ENCODE results near the gene NOLC1.
A peak's percentile ranks its signal among the peaks of the same experiment; 100 is the strongest.

Gene NOLC1

DNA sequence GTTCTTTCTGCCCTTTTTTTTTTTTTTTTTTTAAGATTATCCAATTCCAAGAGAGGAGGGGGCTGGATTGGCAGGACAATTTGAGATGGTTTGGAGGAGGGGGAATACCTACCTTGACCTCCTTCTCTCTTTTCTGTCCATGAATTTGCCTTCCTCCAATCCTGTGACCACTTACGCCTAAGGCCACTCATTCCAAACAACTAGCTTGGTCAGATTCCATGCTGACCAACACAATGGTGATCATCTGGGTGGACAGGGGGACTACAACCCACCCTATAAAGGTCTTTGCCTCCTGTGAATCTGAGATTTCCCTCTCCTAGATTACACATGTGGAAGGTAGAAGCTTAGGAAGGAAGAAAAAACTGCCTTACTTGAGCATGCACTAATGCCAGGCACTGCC, 29.7 kb upstream of the NOLC1 start:
- peaks cover 28% of the 10 kb centered on the region for H3K4me1 ChIP-seq (ENCODE audit: control insufficient read depth, insufficient read depth, low read depth, low read length)
- H3K18ac ChIP-seq (ENCODE audit: low read depth in 1 of 2, low read length in 2 of 2) = peak overlapping the region; percentile 30 to 31
- H3K4ac ChIP-seq (ENCODE audit: low read depth in 1 of 2, low read length in 2 of 2) = peak overlapping the region in 1 of 2 experiments; percentile 92
- no peaks in the 10 kb centered on the region for H3K36me3 ChIP-seq (ENCODE audit: control insufficient read depth in 1 of 2, insufficient read depth in 2 of 2, low read depth in 1 of 2, low read length in 2 of 2)
- no peak for DNase-seq
- no peak overlapping the region for H3K4me3 ChIP-seq (ENCODE audit: insufficient read depth in 1 of 2, low read depth in 1 of 2, low read length in 2 of 2)
- no peak overlapping the region for H2BK5ac ChIP-seq (ENCODE audit: low read depth, low read length, poor library complexity, severe bottlenecking)
- H2BK12ac ChIP-seq (ENCODE audit: low read length in 2 of 2) = peak overlapping the region; percentile 50 to 98
- H3K79me1 ChIP-seq (replicated peaks; ENCODE audit: low read length, poor library complexity, severe bottlenecking) = no peaks in the 10 kb centered on the region
- no peak overlapping the region for H2AFZ ChIP-seq (ENCODE audit: low read depth, low read length)
- peak overlapping the region; percentile 97 for H3K27ac ChIP-seq (ENCODE audit: low read length, poor library complexity, severe bottlenecking)
- no peak overlapping the region for H3K23ac ChIP-seq (ENCODE audit: low read length in 2 of 2)
- peak overlapping the region; percentile 41 for H2AK5ac ChIP-seq (ENCODE audit: low read length, severe bottlenecking)
- no peak overlapping the region for H2BK15ac ChIP-seq (ENCODE audit: low read depth, poor library complexity, severe bottlenecking)
- WGBS = 100% methylated on average over 1 of the region's 1 CpG
- H4K8ac ChIP-seq (ENCODE audit: low read length) = no peak overlapping the region
- peak overlapping the region in 1 of 2 experiments; percentile 18 for H3K14ac ChIP-seq (ENCODE audit: low read length in 2 of 2)
- no peak overlapping the region for H3K4me2 ChIP-seq (ENCODE audit: low read length, poor library complexity, severe bottlenecking)
- H3K9me3 ChIP-seq (ENCODE audit: control insufficient read depth, low read length) = no peaks in the 10 kb centered on the region
- peak overlapping the region; percentile 72 for H4K91ac ChIP-seq (ENCODE audit: low read length)
- peak overlapping the region; percentile 86 for H2BK120ac ChIP-seq (ENCODE audit: low read depth, low read length)
- H3K9ac ChIP-seq (ENCODE audit: low read length) = no peak overlapping the region
- H3K27me3 ChIP-seq (ENCODE audit: control insufficient read depth in 1 of 2, insufficient read depth in 1 of 2, low read length in 2 of 2) = no peaks in the 10 kb centered on the region

DNA sequence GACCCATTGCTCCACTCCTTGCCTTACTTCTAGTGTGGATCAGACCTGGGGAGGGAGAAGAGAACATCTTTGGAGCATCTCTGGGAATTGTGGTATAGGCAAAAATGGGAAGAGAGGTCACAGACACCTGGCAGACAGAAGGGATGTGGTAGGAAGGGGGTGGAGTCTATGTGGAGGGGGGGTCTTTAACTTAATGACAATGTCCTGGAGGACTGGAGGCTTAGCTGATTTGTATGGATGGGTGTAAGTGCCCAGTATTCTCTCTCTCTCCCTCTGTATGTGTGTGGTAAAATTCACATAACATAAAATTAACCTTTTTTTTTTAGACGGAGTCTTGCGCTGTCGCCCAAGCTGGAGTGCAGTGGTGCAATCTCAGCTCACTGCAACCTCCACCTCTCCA, 29.0 kb upstream of the NOLC1 start:
- Histone ChIP-seq H3K9me3 (ENCODE audit: control insufficient read depth, low read length) (no peaks in the 10 kb centered on the region), H2BK12ac (ENCODE audit: low read length in 2 of 2) (peak overlapping the region in 1 of 2 experiments; percentile 73), H3K79me1 (replicated peaks; ENCODE audit: low read length, poor library complexity, severe bottlenecking) (no peaks in the 10 kb centered on the region), H3K4ac (ENCODE audit: low read depth in 1 of 2, low read length in 2 of 2) (peak overlapping the region in 1 of 2 experiments; percentile 44), H4K8ac (ENCODE audit: low read length) (no peak overlapping the region), H3K18ac (ENCODE audit: low read depth in 1 of 2, low read length in 2 of 2) (peak overlapping the region in 1 of 2 experiments; percentile 28), H3K27me3 (ENCODE audit: control insufficient read depth in 1 of 2, insufficient read depth in 1 of 2, low read length in 2 of 2) (no peaks in the 10 kb centered on the region), H3K4me2 (ENCODE audit: low read length, poor library complexity, severe bottlenecking) (no peak overlapping the region), H2BK15ac (ENCODE audit: low read depth, poor library complexity, severe bottlenecking) (no peak overlapping the region), H3K4me1 (ENCODE audit: control insufficient read depth, insufficient read depth, low read depth, low read length) (peaks cover 25% of the 10 kb centered on the region), H3K36me3 (ENCODE audit: control insufficient read depth in 1 of 2, insufficient read depth in 2 of 2, low read depth in 1 of 2, low read length in 2 of 2) (no peaks in the 10 kb centered on the region), H2BK5ac (ENCODE audit: low read depth, low read length, poor library complexity, severe bottlenecking) (no peak overlapping the region), H3K9ac (ENCODE audit: low read length) (no peak overlapping the region), H3K4me3 (ENCODE audit: insufficient read depth in 1 of 2, low read depth in 1 of 2, low read length in 2 of 2) (no peak overlapping the region), H3K23ac (ENCODE audit: low read length in 2 of 2) (no peak overlapping the region), H3K14ac (ENCODE audit: low read length in 2 of 2) (no peak overlapping the region), H3K27ac (ENCODE audit: low read length, poor library complexity, severe bottlenecking) (no peak overlapping the region), H2AFZ (ENCODE audit: low read depth, low read length) (no peak overlapping the region), H2AK5ac (ENCODE audit: low read length, severe bottlenecking) (peak overlapping the region; percentile 83), H2BK120ac (ENCODE audit: low read depth, low read length) (no peak overlapping the region), H4K91ac (ENCODE audit: low read length) (peak overlapping the region; percentile 40)
- WGBS = 96% methylated on average over 3 of the region's 3 CpGs
- no peak for DNase-seq

DNA sequence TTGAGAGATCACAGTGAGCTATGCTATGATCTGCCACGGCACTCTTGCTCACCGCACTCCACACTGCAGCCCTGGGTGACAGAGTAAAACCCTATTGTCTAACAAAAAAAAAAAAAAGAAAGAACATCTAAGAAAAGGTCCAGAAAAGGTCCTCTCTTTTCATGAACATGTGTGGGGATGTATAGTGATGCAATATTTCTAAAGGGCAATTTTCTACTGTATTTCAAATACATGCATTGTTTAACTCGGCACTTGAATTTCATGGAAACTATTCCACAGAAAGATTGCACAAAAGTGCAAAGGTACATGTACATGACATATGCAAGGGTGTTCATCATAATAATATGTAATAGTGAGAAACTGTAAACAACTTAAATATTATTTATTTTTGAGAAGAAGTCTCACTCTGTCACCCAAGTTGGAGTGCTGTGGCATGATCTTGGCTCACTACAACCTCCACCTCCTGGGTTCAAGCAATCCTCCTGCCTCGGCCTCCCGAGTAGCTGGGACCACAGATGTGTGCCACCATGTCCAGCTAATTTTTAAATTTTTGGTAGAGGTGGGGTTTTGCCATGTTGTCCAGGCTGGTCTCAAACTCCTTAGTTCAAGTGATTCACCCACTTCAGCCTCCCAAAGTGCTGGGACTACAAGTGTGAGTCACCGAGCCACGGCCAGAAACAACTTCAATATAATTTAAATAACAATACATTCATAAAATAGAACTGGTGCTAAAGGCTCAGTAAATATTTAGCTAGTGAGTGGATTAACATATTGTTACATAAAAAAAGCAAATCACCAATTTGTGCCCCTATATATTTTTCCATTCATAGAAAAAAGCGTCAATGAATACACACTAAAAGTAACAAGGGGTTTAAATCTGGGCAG, 20.7 kb upstream of the NOLC1 start:
- Histone ChIP-seq H3K14ac (ENCODE audit: low read length in 2 of 2) (no peak overlapping the region), H3K9ac (ENCODE audit: low read length) (peak overlapping the region; percentile 97), H3K79me1 (replicated peaks; ENCODE audit: low read length, poor library complexity, severe bottlenecking) (no peaks in the 10 kb centered on the region), H4K8ac (ENCODE audit: low read length) (no peak overlapping the region), H3K4me3 (ENCODE audit: insufficient read depth in 1 of 2, low read depth in 1 of 2, low read length in 2 of 2) (peak overlapping the region in 1 of 2 experiments; percentile 98), H3K36me3 (ENCODE audit: control insufficient read depth in 1 of 2, insufficient read depth in 2 of 2, low read depth in 1 of 2, low read length in 2 of 2) (no peaks in the 10 kb centered on the region), H2BK5ac (ENCODE audit: low read depth, low read length, poor library complexity, severe bottlenecking) (no peak overlapping the region), H3K4ac (ENCODE audit: low read depth in 1 of 2, low read length in 2 of 2) (no peak overlapping the region), H4K91ac (ENCODE audit: low read length) (no peak overlapping the region), H2BK15ac (ENCODE audit: low read depth, poor library complexity, severe bottlenecking) (no peak overlapping the region), H3K18ac (ENCODE audit: low read depth in 1 of 2, low read length in 2 of 2) (no peak overlapping the region), H3K27me3 (ENCODE audit: control insufficient read depth in 1 of 2, insufficient read depth in 1 of 2, low read length in 2 of 2) (no peaks in the 10 kb centered on the region), H2BK12ac (ENCODE audit: low read length in 2 of 2) (no peak overlapping the region), H3K27ac (ENCODE audit: low read length, poor library complexity, severe bottlenecking) (no peak overlapping the region), H3K4me1 (ENCODE audit: control insufficient read depth, insufficient read depth, low read depth, low read length) (peaks cover 13% of the 10 kb centered on the region), H2BK120ac (ENCODE audit: low read depth, low read length) (no peak overlapping the region), H3K23ac (ENCODE audit: low read length in 2 of 2) (no peak overlapping the region), H2AK5ac (ENCODE audit: low read length, severe bottlenecking) (no peak overlapping the region), H3K4me2 (ENCODE audit: low read length, poor library complexity, severe bottlenecking) (no peak overlapping the region), H3K9me3 (ENCODE audit: control insufficient read depth, low read length) (no peaks in the 10 kb centered on the region), H2AFZ (ENCODE audit: low read depth, low read length) (no peak overlapping the region)
- WGBS = 80% methylated on average over 2 of the region's 8 CpGs
- peak; percentile 51 for DNase-seq

DNA sequence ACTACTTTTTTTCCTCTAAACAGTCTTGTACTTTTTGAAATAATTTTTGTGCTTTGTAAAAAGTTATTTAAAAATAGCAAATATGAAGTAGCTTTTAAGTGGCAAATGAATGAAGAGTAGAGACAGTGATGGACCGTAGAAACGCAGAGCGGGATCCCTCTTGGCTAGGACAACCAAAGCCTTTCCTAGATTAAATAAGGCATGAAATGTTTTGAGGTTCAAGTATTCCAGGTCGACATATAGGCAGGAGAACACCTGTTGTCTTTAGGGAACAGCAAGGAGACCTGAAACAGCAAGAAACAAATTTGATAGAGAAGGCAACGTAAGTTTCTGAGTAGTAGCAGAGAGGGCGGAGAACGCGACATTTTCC, 20.0 kb upstream of the NOLC1 start:
- no peaks in the 10 kb centered on the region for H3K27me3 ChIP-seq (ENCODE audit: control insufficient read depth in 1 of 2, insufficient read depth in 1 of 2, low read length in 2 of 2)
- H4K91ac ChIP-seq (ENCODE audit: low read length) = no peak overlapping the region
- no peak overlapping the region for H3K23ac ChIP-seq (ENCODE audit: low read length in 2 of 2)
- H2BK5ac ChIP-seq (ENCODE audit: low read depth, low read length, poor library complexity, severe bottlenecking) = no peak overlapping the region
- H3K79me1 ChIP-seq (replicated peaks; ENCODE audit: low read length, poor library complexity, severe bottlenecking) = no peaks in the 10 kb centered on the region
- H3K9me3 ChIP-seq (ENCODE audit: control insufficient read depth, low read length) = no peaks in the 10 kb centered on the region
- no peak overlapping the region for H2BK120ac ChIP-seq (ENCODE audit: low read depth, low read length)
- peak overlapping the region in 1 of 2 experiments; percentile 37 for H2BK12ac ChIP-seq (ENCODE audit: low read length in 2 of 2)
- peak overlapping the region; percentile 62 for H3K4me2 ChIP-seq (ENCODE audit: low read length, poor library complexity, severe bottlenecking)
- H3K9ac ChIP-seq (ENCODE audit: low read length) = peak overlapping the region; percentile 97
- H2BK15ac ChIP-seq (ENCODE audit: low read depth, poor library complexity, severe bottlenecking) = no peak overlapping the region
- peak overlapping the region in 1 of 2 experiments; percentile 98 for H3K4me3 ChIP-seq (ENCODE audit: insufficient read depth in 1 of 2, low read depth in 1 of 2, low read length in 2 of 2)
- peak overlapping the region in 1 of 2 experiments; percentile 69 for H3K4ac ChIP-seq (ENCODE audit: low read depth in 1 of 2, low read length in 2 of 2)
- H2AK5ac ChIP-seq (ENCODE audit: low read length, severe bottlenecking) = no peak overlapping the region
- H3K36me3 ChIP-seq (ENCODE audit: control insufficient read depth in 1 of 2, insufficient read depth in 2 of 2, low read depth in 1 of 2, low read length in 2 of 2) = no peaks in the 10 kb centered on the region
- no peak overlapping the region for H3K14ac ChIP-seq (ENCODE audit: low read length in 2 of 2)
- no peak for DNase-seq
- WGBS = 40% methylated on average over 8 of the region's 8 CpGs
- H2AFZ ChIP-seq (ENCODE audit: low read depth, low read length) = no peak overlapping the region
- no peak overlapping the region for H3K27ac ChIP-seq (ENCODE audit: low read length, poor library complexity, severe bottlenecking)
- peak overlapping the region; percentile 47 for H4K8ac ChIP-seq (ENCODE audit: low read length)
- H3K4me1 ChIP-seq (ENCODE audit: control insufficient read depth, insufficient read depth, low read depth, low read length) = peaks cover 15% of the 10 kb centered on the region
- H3K18ac ChIP-seq (ENCODE audit: low read depth in 1 of 2, low read length in 2 of 2) = no peak overlapping the region
